HCT116 (cell line): Measurements from ENCODE around the gene ITGBL1. TPM values are rescaled to one million over a fixed set of nuclear protein-coding genes. Genes with fewer than 3 reads are reported as not detected.

Experiments
- ATAC-seq: fragments of 200-7000 bp; cut with Tn5 transposase; 2 replicates; pipeline ENCODE4 v1.9.1; 2020; ENCODE audit warnings: mild to moderate bottlenecking, moderate library complexity
- BruUV-seq: library from RNA; stranded (reverse); fragments of 400-500 nt; replicated peaks from 2 replicates; lab custom pipeline; 2021; lab: Mats Ljungman, UMichigan
- CTCF ChIA-PET: fragments of 300-600 bp; sonication (Branson Sonifier 250); formaldehyde crosslinking; loops from one replicate; lab custom pipeline; 2021; ENCODE audit warnings: antibody characterized with exemption; lab: Charles Lee
- POLR2A ChIA-PET: fragments of 300-600, 350-600 bp; sonication (Branson Sonifier 250); formaldehyde crosslinking; loops from one replicate; lab custom pipeline; 2021; ENCODE audit warnings: antibody characterized with exemption; lab: Charles Lee
- RAD21 ChIA-PET, 2 experiments: fragments of 300-600 bp; sonication (Branson Sonifier 250); formaldehyde crosslinking; loops; one replicate each; lab custom pipeline; 2023; ENCODE audit warnings: low total read pairs in 2 of 2; ENCODE audit not compliant: uncharacterized antibody in 2 of 2, unreplicated experiment in 2 of 2, low non-redundant PET in 1 of 2; lab: Charles Lee
- DNase-seq: peaks from one replicate; pipeline ENCODE4 v3.0.0-alpha.2; 2010; ENCODE audit warnings: low read depth, low spot score
- H2AFZ ChIP-seq: fragments of 200-600 bp; shearing (Covaris generic), sonication (generic); 2 replicates; pipeline ENCODE4 v1.6.1; 2017; ENCODE audit warnings: low read depth, mixed run types, mixed read lengths, antibody characterized with exemption, low read length; ENCODE audit not compliant: poor library complexity, severe bottlenecking
- H3K27ac ChIP-seq: 2 replicates; pipeline ENCODE4 v1.5.1; 2012; ENCODE audit warnings: low read depth, low read length
- H3K27me3 ChIP-seq: fragments of 200-600 bp; sonication (generic); 2 replicates; pipeline ENCODE4 v1.6.1; 2016; ENCODE audit warnings: mixed run types, low read length, mixed read lengths; ENCODE audit not compliant: insufficient read depth
- H3K36me3 ChIP-seq, 2 experiments: fragments of 200-500 bp in 1 of 2; fragments of 200-600 bp in 1 of 2; sonication (Bioruptor generic) in 1 of 2; sonication (generic) in 1 of 2; 2 replicates each; pipeline versions ENCODE4 v1.5.1 to v1.6.1; 2014 to 2016; ENCODE audit warnings: low read length in 2 of 2, inconsistent platforms in 1 of 2, mixed read lengths in 1 of 2, mixed run types in 1 of 2; ENCODE audit not compliant: insufficient read depth in 2 of 2, control insufficient read depth in 1 of 2
- H3K4me1 ChIP-seq, 2 experiments: fragments of 200-600 bp in 1 of 2; sonication (generic) in 1 of 2; 2 replicates each; pipeline versions ENCODE4 v1.5.1 to v1.6.1; 2012 to 2017; ENCODE audit warnings: low read length in 2 of 2, inconsistent platforms in 1 of 2, mild to moderate bottlenecking in 1 of 2, mixed read lengths in 1 of 2, mixed run types in 1 of 2, moderate library complexity in 1 of 2; ENCODE audit not compliant: insufficient read depth in 2 of 2, control insufficient read depth in 1 of 2
- H3K4me2 ChIP-seq: fragments of 200-600 bp; sonication (generic); 2 replicates; pipeline ENCODE4 v1.6.1; 2017; ENCODE audit warnings: mixed run types, low read length, mixed read lengths
- H3K4me3 ChIP-seq, 2 experiments: fragments of 200-600 bp in 1 of 2; sonication (generic) in 1 of 2; replicated peaks in 1 of 2; 2 replicates each; pipeline ENCODE4 v1.5.1; 2011 to 2016; ENCODE audit warnings: low read length in 2 of 2, control low read depth in 1 of 2, low read depth in 1 of 2, mild to moderate bottlenecking in 1 of 2, mixed read lengths in 1 of 2, mixed run types in 1 of 2
- H3K79me2 ChIP-seq: fragments of 200-600 bp; sonication (generic); 2 replicates; pipeline ENCODE4 v1.6.1; 2017; ENCODE audit warnings: mild to moderate bottlenecking, mixed run types, low read length, moderate library complexity, mixed read lengths; ENCODE audit not compliant: insufficient read depth
- H3K9ac ChIP-seq: fragments of 200-600 bp; sonication (generic); 2 replicates; pipeline ENCODE4 v1.6.1; 2016; ENCODE audit warnings: low read length, mixed read lengths
- H3K9me2 ChIP-seq: fragments of 200-600 bp; sonication (generic), shearing (Covaris generic); 2 replicates; pipeline ENCODE4 v1.6.1; 2017; ENCODE audit warnings: mixed run types, mild to moderate bottlenecking, moderate library complexity; ENCODE audit not compliant: insufficient read depth
- H3K9me3 ChIP-seq, 2 experiments: fragments of 200-500 bp in 1 of 2; fragments of 200-600 bp in 1 of 2; sonication (Bioruptor generic) in 1 of 2; sonication (generic) in 1 of 2; 2 replicates each; pipeline ENCODE4 v1.6.1; 2014 to 2017; ENCODE audit warnings: low read length in 2 of 2, mixed read lengths in 2 of 2, inconsistent platforms in 1 of 2, low read depth in 1 of 2, mild to moderate bottlenecking in 1 of 2, mixed run types in 1 of 2, moderate library complexity in 1 of 2; ENCODE audit not compliant: control insufficient read depth in 1 of 2, insufficient read depth in 1 of 2
- H4K20me1 ChIP-seq: fragments of 200-600 bp; sonication (generic), shearing (Covaris generic); 2 replicates; pipeline ENCODE4 v1.6.1; 2017; ENCODE audit warnings: mixed run types, mild to moderate bottlenecking, moderate library complexity; ENCODE audit not compliant: insufficient read depth
- ATF3 ChIP-seq: IDR thresholded peaks from 2 replicates; pipeline ENCODE4 v1.6.1; 2012
- CBX3 ChIP-seq: IDR thresholded peaks from 2 replicates; pipeline ENCODE4 v1.6.1; 2012; ENCODE audit warnings: low read depth
- EGR1 ChIP-seq: IDR thresholded peaks from 2 replicates; pipeline ENCODE4 v1.6.1; 2012; ENCODE audit warnings: low read depth
- EZH2 ChIP-seq: fragments of 200-600 bp; sonication (generic); IDR thresholded peaks from 2 replicates; pipeline ENCODE4 v1.6.1; 2017; ENCODE audit warnings: antibody characterized with exemption, mixed run types
- EZH2phosphoT487 ChIP-seq: fragments of 200-600 bp; IDR thresholded peaks from 2 replicates; pipeline ENCODE4 v1.6.1; 2018; ENCODE audit warnings: antibody characterized with exemption, borderline replicate concordance
- FOSL1 ChIP-seq: IDR thresholded peaks from 2 replicates; pipeline ENCODE4 v1.6.1; 2012; ENCODE audit warnings: low read depth
- POLR2A ChIP-seq: IDR thresholded peaks from 2 replicates; pipeline ENCODE4 v1.7.0; 2011; ENCODE audit warnings: borderline replicate concordance; ENCODE audit not compliant: insufficient read depth, insufficient read length; ENCODE audit errors: extremely low read depth
- SP1 ChIP-seq: IDR thresholded peaks from 2 replicates; pipeline ENCODE4 v1.6.1; 2012; ENCODE audit warnings: low read depth
- YY1 ChIP-seq: IDR thresholded peaks from 2 replicates; pipeline ENCODE4 v1.6.1; 2011; ENCODE audit warnings: low read length, low read depth, moderate library complexity, mild to moderate bottlenecking; ENCODE audit not compliant: insufficient replicate concordance; ENCODE audit errors: extremely low read depth
- ZBTB33 ChIP-seq: IDR thresholded peaks from 2 replicates; pipeline ENCODE4 v1.6.1; 2011; ENCODE audit warnings: mild to moderate bottlenecking, low read length, moderate library complexity; ENCODE audit not compliant: insufficient replicate concordance; ENCODE audit errors: extremely low read depth
- ZFX ChIP-seq: fragments of 450-650 bp; IDR thresholded peaks from 2 replicates; pipeline ENCODE4 v1.6.1; 2017
- ZNF274 ChIP-seq: fragments of 200-500 bp; sonication (Bioruptor generic); IDR thresholded peaks from 2 replicates; pipeline ENCODE4 v1.6.1; 2014; ENCODE audit warnings: mild to moderate bottlenecking, low read depth, low read length, inconsistent platforms
- intact Hi-C: fragments of 100-400 bp; cut with micrococcal nuclease; formaldehyde crosslinking; loops from 2 replicates; pipeline ENCODE4 v1.10.0; 2022
- total RNA-seq: library from RNA; stranded (reverse); gene quantifications from one replicate; pipeline ENCODE4 v1.2.1, GENCODE V29; 2021; ENCODE audit not compliant: unreplicated experiment

The ITGBL1 gene
- total RNA-seq, 1 experiment from 2014 or later = 0.66 TPM

GRCh38 chr13:101489643-101490405 is 37.3 kb downstream of the ITGBL1 start:
- Histone ChIP-seq H3K9ac (no peak overlapping the region), H3K4me3 (no peak overlapping the region), H2AFZ (no peak overlapping the region), H4K20me1 (no peaks in the 10 kb centered on the region), H3K27ac (no peak overlapping the region), H3K9me3 (no peaks in the 10 kb centered on the region; a peak in 1 of 4 replicates), H3K36me3 (no peaks in the 10 kb centered on the region), H3K4me2 (peak overlapping the region; percentile 12; the same call in 1 of the 2 replicates), H3K27me3 (no peaks in the 10 kb centered on the region), H3K4me1 (no peaks in the 10 kb centered on the region), H3K79me2 (no peaks in the 10 kb centered on the region), H3K9me2 (no peaks in the 10 kb centered on the region)
- no peak for TF ChIP-seq EGR1
- no peak for TF ChIP-seq POLR2A
- TF ChIP-seq ATF3 = no peak
- TF ChIP-seq FOSL1 = no peak
- no peak for TF ChIP-seq CBX3
- no peak for TF ChIP-seq ZBTB33
- no peak for TF ChIP-seq EZH2
- no peak for TF ChIP-seq SP1
- TF ChIP-seq YY1 = no peak
- TF ChIP-seq ZFX = no peak
- no peak for TF ChIP-seq EZH2phosphoT487
- no peak for TF ChIP-seq ZNF274
- no TSS peak for BruUV-seq
- ChIA-PET POLR2A (no interaction called here), CTCF (no interaction called here), RAD21 (no interaction called here)
- DNase-seq = no peak
- ATAC-seq = no peak
- intact Hi-C loops = no loop called here
